HEK293 (cell line): ENCODE measurements around the gene SEC11A.

ENCODE experiments used
- CTCF ChIA-PET: fragments of 350-600 bp; formaldehyde crosslinking; extraction: SDS; loops from one replicate; lab custom pipeline; 2021; ENCODE audit warnings: antibody characterized with exemption; lab: Yijun Ruan, JAX
- POLR2A ChIA-PET: fragments of 300-600 bp; formaldehyde crosslinking; extraction: SDS; loops from one replicate; lab custom pipeline; 2020; ENCODE audit warnings: antibody characterized with exemption, inconsistent platforms; lab: Yijun Ruan, JAX
- H3K27ac ChIP-seq: fragments of 200-500 bp; sonication (Bioruptor generic); 2 replicates; pipeline ENCODE4 v1.5.1; 2014; ENCODE audit warnings: low read depth, low read length, control low read depth, inconsistent platforms; ENCODE audit errors: extremely low read depth
- H3K36me3 ChIP-seq, 2 experiments: fragments of 200-500 bp in 1 of 2; sonication (Bioruptor generic) in 1 of 2; 1 replicate in 1 of 2; 2 replicates in 1 of 2; pipeline ENCODE4 v1.5.1; 2014 to 2017; ENCODE audit warnings: inconsistent platforms in 2 of 2, low read length in 2 of 2; ENCODE audit not compliant: control insufficient read depth in 2 of 2, insufficient read depth in 1 of 2
- H3K4me1 ChIP-seq: fragments of 200-500 bp; sonication (Bioruptor generic); 2 replicates; pipeline ENCODE4 v1.5.1; 2014; ENCODE audit warnings: mild to moderate bottlenecking, low read length, inconsistent platforms; ENCODE audit not compliant: control insufficient read depth, insufficient read depth
- H3K4me3 ChIP-seq: 2 replicates; pipeline ENCODE4 v1.5.1; 2011; ENCODE audit warnings: low read depth, mild to moderate bottlenecking, control low read depth, low read length, moderate library complexity
- H3K9me3 ChIP-seq: fragments of 200-500 bp; sonication (Bioruptor generic); 2 replicates; pipeline ENCODE4 v1.5.1; 2014; ENCODE audit warnings: low read depth, low read length, inconsistent platforms; ENCODE audit not compliant: control insufficient read depth, insufficient read depth
- MEIS1 ChIP-seq: sonication (generic); formaldehyde crosslinking; IDR thresholded peaks from 2 replicates; pipeline ENCODE4 v1.8.1; 2022; ENCODE audit warnings: missing genetic modification reagents, mild to moderate bottlenecking, borderline replicate concordance
- OSR2 ChIP-seq: fragments of 450-650 bp; formaldehyde crosslinking; IDR thresholded peaks from 2 replicates; pipeline ENCODE4 v1.5.1; 2016; ENCODE audit warnings: missing biosample characterization, missing genetic modification characterization
- PRDM10 ChIP-seq: fragments of 450-650 bp; formaldehyde crosslinking; IDR thresholded peaks from 2 replicates; pipeline ENCODE4 v1.5.1; 2016; ENCODE audit warnings: missing biosample characterization, missing genetic modification characterization
- TCF7L2 ChIP-seq: IDR thresholded peaks from 2 replicates; pipeline ENCODE4 v1.6.1; 2011; ENCODE audit warnings: low read depth, mild to moderate bottlenecking, inconsistent platforms, low read length, moderate library complexity, borderline replicate concordance
- WT1 ChIP-seq: fragments of 450-650 bp; formaldehyde crosslinking; IDR thresholded peaks from 2 replicates; pipeline ENCODE4 v1.5.1; 2016; ENCODE audit warnings: missing biosample characterization, missing genetic modification characterization
- ZBTB49 ChIP-seq: fragments of 450-650 bp; formaldehyde crosslinking; IDR thresholded peaks from 2 replicates; pipeline ENCODE4 v1.5.1; 2016; ENCODE audit warnings: missing biosample characterization, missing genetic modification characterization, low read depth
- ZFP69B ChIP-seq: fragments of 450-650 bp; formaldehyde crosslinking; IDR thresholded peaks from 2 replicates; pipeline ENCODE4 v1.5.1; 2016; ENCODE audit warnings: missing biosample characterization, missing genetic modification characterization
- ZNF174 ChIP-seq: fragments of 450-650 bp; formaldehyde crosslinking; IDR thresholded peaks from 2 replicates; pipeline ENCODE4 v1.5.0; 2017; ENCODE audit warnings: missing biosample characterization, mild to moderate bottlenecking, missing genetic modification characterization
- ZNF175 ChIP-seq: fragments of 450-650 bp; formaldehyde crosslinking; IDR thresholded peaks from 2 replicates; pipeline ENCODE4 v1.5.1; 2016; ENCODE audit warnings: missing biosample characterization, missing genetic modification characterization
- ZNF19 ChIP-seq: fragments of 450-650 bp; formaldehyde crosslinking; IDR thresholded peaks from 2 replicates; pipeline ENCODE4; 2016; ENCODE audit warnings: missing biosample characterization, missing genetic modification characterization, low read depth
- ZNF341 ChIP-seq: fragments of 450-650 bp; formaldehyde crosslinking; IDR thresholded peaks from 2 replicates; pipeline ENCODE4; 2016; ENCODE audit warnings: low read depth, missing biosample characterization, missing genetic modification characterization
- ZNF354C ChIP-seq: fragments of 450-650 bp; formaldehyde crosslinking; IDR thresholded peaks from 2 replicates; pipeline ENCODE4 v1.5.1; 2016; ENCODE audit warnings: missing biosample characterization, missing genetic modification characterization, low read depth, borderline replicate concordance
- ZNF518A ChIP-seq: fragments of 450-650 bp; formaldehyde crosslinking; conservative IDR thresholded peaks from 2 replicates; pipeline ENCODE4 v1.5.1; 2016; ENCODE audit warnings: low read depth, missing biosample characterization, missing genetic modification characterization
- ZNF561 ChIP-seq: fragments of 450-650 bp; IDR thresholded peaks from 2 replicates; pipeline ENCODE4 v1.5.1; 2018; ENCODE audit warnings: missing biosample characterization, missing genetic modification characterization, borderline replicate concordance
- ZNF600 ChIP-seq: fragments of 450-650 bp; formaldehyde crosslinking; IDR thresholded peaks from 2 replicates; pipeline ENCODE4 v1.5.1; 2016; ENCODE audit warnings: missing biosample characterization, missing genetic modification characterization
- ZNF792 ChIP-seq: fragments of 450-650 bp; formaldehyde crosslinking; IDR thresholded peaks from 2 replicates; pipeline ENCODE4 v1.5.1; 2016; ENCODE audit warnings: missing biosample characterization, missing genetic modification characterization
- TF ChIP-seq, protein P1 (sequence below): fragments of 450-650 bp; formaldehyde crosslinking; IDR thresholded peaks from 2 replicates; pipeline ENCODE4 v1.5.1; 2016; ENCODE audit warnings: missing biosample characterization, missing genetic modification characterization
- TF ChIP-seq, protein P2 (sequence below): fragments of 450-650 bp; formaldehyde crosslinking; IDR thresholded peaks from 2 replicates; pipeline ENCODE4 v1.5.1; 2016; ENCODE audit warnings: missing biosample characterization, missing genetic modification characterization
- TF ChIP-seq, protein P3 (sequence below): fragments of 450-650 bp; formaldehyde crosslinking; IDR thresholded peaks from 2 replicates; pipeline ENCODE4 v1.5.1; 2017; ENCODE audit warnings: missing biosample characterization, mild to moderate bottlenecking, missing genetic modification characterization, moderate library complexity

The SEC11A gene

DNA sequence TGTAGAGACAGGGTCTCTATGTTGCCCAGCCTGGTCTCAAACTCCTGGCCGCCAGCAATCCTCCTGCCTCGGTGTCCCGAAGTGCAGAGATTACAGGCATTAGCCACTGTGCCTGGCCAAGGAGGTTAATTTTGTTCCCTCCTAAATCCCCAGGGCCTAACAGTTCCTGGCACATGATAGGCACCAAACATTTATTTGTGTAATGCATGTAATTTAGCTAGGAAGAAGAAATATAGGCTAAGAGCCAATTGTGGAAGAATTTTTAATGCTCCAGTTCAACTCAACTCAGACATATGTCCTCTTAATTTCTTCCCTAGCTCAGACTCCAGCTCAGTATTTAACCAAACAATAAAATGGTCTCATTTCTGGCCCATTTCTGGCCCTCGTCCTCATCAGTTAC, 24.8 kb upstream of the SEC11A start:
- TF ChIP-seq ZFP69B (tag by site-specific recombination) (no peak), ZNF174 (tag by site-specific recombination) (no peak), ZNF19 (tag by site-specific recombination) (no peak), ZNF354C (tag by site-specific recombination) (no peak), OSR2 (tag by site-specific recombination) (no peak), ZNF600 (no peak), ZNF341 (tag by site-specific recombination) (no peak), ZNF518A (tag by site-specific recombination) (no peak), ZNF792 (tag by site-specific recombination) (no peak)
- TF ChIP-seq, protein P1, sequence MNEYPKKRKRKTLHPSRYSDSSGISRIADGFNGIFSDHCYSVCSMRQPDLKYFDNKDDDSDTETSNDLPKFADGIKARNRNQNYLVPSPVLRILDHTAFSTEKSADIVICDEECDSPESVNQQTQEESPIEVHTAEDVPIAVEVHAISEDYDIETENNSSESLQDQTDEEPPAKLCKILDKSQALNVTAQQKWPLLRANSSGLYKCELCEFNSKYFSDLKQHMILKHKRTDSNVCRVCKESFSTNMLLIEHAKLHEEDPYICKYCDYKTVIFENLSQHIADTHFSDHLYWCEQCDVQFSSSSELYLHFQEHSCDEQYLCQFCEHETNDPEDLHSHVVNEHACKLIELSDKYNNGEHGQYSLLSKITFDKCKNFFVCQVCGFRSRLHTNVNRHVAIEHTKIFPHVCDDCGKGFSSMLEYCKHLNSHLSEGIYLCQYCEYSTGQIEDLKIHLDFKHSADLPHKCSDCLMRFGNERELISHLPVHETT = no peak
- Histone ChIP-seq H3K4me1 (no peaks in the 10 kb centered on the region), H3K36me3 (no peaks in the 10 kb centered on the region; a peak in 1 of 3 replicates), H3K9me3 (no peaks in the 10 kb centered on the region), H3K27ac (no peak overlapping the region), H3K4me3 (no peak overlapping the region)
- CTCF ChIA-PET = no interaction called here
- POLR2A ChIA-PET = interaction anchor here (0.6 kb wide), 2 partner anchors 71 to 83 kb away, joined by 3 read pairs; partner anchors contain the start of gene NMB

DNA sequence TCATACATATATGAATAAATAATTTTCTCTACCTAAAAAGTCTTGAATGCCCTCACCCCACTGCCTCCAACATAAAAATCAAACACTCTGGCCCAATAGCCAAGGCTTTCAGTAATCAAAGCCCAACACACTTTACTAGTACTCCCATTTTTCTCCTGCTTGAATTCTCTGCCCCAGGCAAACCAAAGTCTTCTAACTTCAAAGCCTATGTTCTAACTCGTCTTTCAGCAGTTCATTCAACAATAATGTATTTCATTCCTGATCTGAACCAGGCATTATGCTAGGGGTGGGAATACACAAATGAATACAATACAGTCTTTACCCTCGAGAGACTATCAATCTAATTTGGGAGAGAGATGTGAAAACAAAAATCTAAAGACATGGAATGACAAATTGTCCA, 21.1 kb upstream of the SEC11A start:
- no peaks in the 10 kb centered on the region; a peak in 1 of 3 replicates for H3K36me3 ChIP-seq
- CTCF ChIA-PET = no interaction called here
- no peaks in the 10 kb centered on the region for H3K4me1 ChIP-seq
- no peaks in the 10 kb centered on the region for H3K9me3 ChIP-seq
- no peak overlapping the region for H3K27ac ChIP-seq
- no peak overlapping the region for H3K4me3 ChIP-seq
- POLR2A ChIA-PET = interaction anchor here (1.2 to 5.6 kb wide), 2 partner anchors 9 to 21 kb away, joined by 5 to 35 read pairs; partner anchors contain the start of gene SEC11A
- TF ChIP-seq ZNF175 (tag by site-specific recombination) (no peak), WT1 (tag by site-specific recombination) (peak; percentile 72), TCF7L2 (peak; percentile 25; the same call in 1 of the 2 replicates), PRDM10 (tag by site-specific recombination) (no peak), ZBTB49 (tag by site-specific recombination) (no peak), ZNF561 (no peak), MEIS1 (CRISPR knock-in tag) (no peak)
- TF ChIP-seq, protein P2, sequence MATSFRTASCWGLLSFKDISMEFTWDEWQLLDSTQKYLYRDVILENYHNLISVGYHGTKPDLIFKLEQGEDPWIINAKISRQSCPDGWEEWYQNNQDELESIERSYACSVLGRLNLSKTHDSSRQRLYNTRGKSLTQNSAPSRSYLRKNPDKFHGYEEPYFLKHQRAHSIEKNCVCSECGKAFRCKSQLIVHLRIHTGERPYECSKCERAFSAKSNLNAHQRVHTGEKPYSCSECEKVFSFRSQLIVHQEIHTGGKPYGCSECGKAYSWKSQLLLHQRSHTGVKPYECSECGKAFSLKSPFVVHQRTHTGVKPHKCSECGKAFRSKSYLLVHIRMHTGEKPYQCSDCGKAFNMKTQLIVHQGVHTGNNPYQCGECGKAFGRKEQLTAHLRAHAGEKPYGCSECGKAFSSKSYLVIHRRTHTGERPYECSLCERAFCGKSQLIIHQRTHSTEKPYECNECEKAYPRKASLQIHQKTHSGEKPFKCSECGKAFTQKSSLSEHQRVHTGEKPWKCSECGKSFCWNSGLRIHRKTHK (tag by site-specific recombination) = no peak
- TF ChIP-seq, protein P3, sequence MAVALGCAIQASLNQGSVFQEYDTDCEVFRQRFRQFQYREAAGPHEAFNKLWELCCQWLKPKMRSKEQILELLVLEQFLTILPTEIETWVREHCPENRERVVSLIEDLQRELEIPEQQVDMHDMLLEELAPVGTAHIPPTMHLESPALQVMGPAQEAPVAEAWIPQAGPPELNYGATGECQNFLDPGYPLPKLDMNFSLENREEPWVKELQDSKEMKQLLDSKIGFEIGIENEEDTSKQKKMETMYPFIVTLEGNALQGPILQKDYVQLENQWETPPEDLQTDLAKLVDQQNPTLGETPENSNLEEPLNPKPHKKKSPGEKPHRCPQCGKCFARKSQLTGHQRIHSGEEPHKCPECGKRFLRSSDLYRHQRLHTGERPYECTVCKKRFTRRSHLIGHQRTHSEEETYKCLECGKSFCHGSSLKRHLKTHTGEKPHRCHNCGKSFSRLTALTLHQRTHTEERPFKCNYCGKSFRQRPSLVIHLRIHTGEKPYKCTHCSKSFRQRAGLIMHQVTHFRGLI = peak; percentile 62; the same call in 1 of the 2 replicates
